Kidney (tissue), 14 donors: ENCODE measurements around the gene HARS1. TPM values are rescaled to one million over a fixed set of nuclear protein-coding genes. Genes with fewer than 3 reads are reported as not detected.

Experiments
- DNase-seq, 5 donors: peaks; one replicate each; pipeline ENCODE4 v3.0.0-alpha.2; 2013 to 2020
- FAIRE-seq: peaks from 2 replicates; lab custom pipeline; 2012; peaks lifted over from hg19 to GRCh38; lab: Jason Lieb, UNC
- H3K27ac ChIP-seq, 2 donors: one replicate each; pipeline ENCODE4 v1.7.0; 2013; ENCODE audit warnings: low read depth in 2 of 2, low read length in 2 of 2, inconsistent platforms in 1 of 2
- H3K27me3 ChIP-seq: one replicate; pipeline ENCODE4 v1.7.1; 2013; ENCODE audit warnings: low read length, inconsistent platforms; ENCODE audit not compliant: control insufficient read depth, insufficient read depth
- H3K36me3 ChIP-seq, 3 donors: one replicate each; pipeline versions ENCODE4 v1.7.0 to v1.7.1; 2013; ENCODE audit warnings: low read length in 3 of 3, control low read depth in 1 of 3, inconsistent platforms in 1 of 3; ENCODE audit not compliant: insufficient read depth in 3 of 3, control insufficient read depth in 2 of 3
- H3K4me1 ChIP-seq, 3 donors: one replicate each; pipeline versions ENCODE4 v1.7.0 to v1.7.1; 2013; ENCODE audit warnings: low read length in 3 of 3, inconsistent platforms in 1 of 3, low read depth in 1 of 3; ENCODE audit not compliant: control insufficient read depth in 2 of 3, insufficient read depth in 2 of 3
- H3K4me3 ChIP-seq, 3 donors: one replicate each; pipeline versions ENCODE4 v1.7.0 to v1.8.1; 2013; ENCODE audit warnings: low read length in 3 of 3, control low read depth in 1 of 3, inconsistent platforms in 1 of 3
- H3K9ac ChIP-seq, 3 donors: one replicate each; pipeline versions ENCODE4 v1.7.0 to v1.7.1; 2013; ENCODE audit warnings: low read length in 3 of 3, control low read depth in 1 of 3, inconsistent platforms in 1 of 3
- H3K9me3 ChIP-seq, 3 donors: one replicate each; pipeline versions ENCODE4 v1.7.0 to v1.7.1; 2013; ENCODE audit warnings: low read length in 3 of 3, control low read depth in 1 of 3, inconsistent platforms in 1 of 3; ENCODE audit not compliant: control insufficient read depth in 2 of 3, insufficient read depth in 1 of 3
- intact Hi-C: fragments of 100-400 bp; cut with DNase I; formaldehyde crosslinking; loops from one replicate; pipeline ENCODE4 v1.11.1; 2022
- polyA plus RNA-seq: library from polyadenylated mRNA; stranded (reverse); fragments of 350-450 nt; fragmentation: Illumina TruSeq; extraction: RNeasy Lipid Tissue Mini Kit (QIAGEN cat#74804); gene quantifications from one replicate; pipeline ENCODE4 v1.2.3, GENCODE V29; 2014; ENCODE audit warnings: low read depth, low replicate concordance; ENCODE audit not compliant: insufficient read depth
- total RNA-seq: library from RNA; stranded (reverse); fragmentation: NEBNext Ultra II Directional; extraction: Animal tissue kit (Norgen Biotek cat#: 25700); gene quantifications from one replicate; pipeline ENCODE4 v1.2.1, GENCODE V29; 2021
- TF ChIP-seq, protein P1 (sequence below): IDR thresholded peaks from 3 replicates; pipeline ENCODE4 v1.5.1; 2012; ENCODE audit warnings: mild to moderate bottlenecking, moderate library complexity, borderline replicate concordance; ENCODE audit not compliant: insufficient read depth; ENCODE audit errors: extremely low read depth
- donor health status: control.
- donor health status: control.
- donor health status: control.
- donor health status: control.
- donor health status: control.
- donor health status: DM: yes; HTN: yes; CAD: no.
- donor health status: Normal renal cell carcinoma (clear cell type).

HARS1 gene
- total and polyA plus RNA-seq, 2 donors from 2014 or later = 48.6 to 52.2 TPM

DNA sequence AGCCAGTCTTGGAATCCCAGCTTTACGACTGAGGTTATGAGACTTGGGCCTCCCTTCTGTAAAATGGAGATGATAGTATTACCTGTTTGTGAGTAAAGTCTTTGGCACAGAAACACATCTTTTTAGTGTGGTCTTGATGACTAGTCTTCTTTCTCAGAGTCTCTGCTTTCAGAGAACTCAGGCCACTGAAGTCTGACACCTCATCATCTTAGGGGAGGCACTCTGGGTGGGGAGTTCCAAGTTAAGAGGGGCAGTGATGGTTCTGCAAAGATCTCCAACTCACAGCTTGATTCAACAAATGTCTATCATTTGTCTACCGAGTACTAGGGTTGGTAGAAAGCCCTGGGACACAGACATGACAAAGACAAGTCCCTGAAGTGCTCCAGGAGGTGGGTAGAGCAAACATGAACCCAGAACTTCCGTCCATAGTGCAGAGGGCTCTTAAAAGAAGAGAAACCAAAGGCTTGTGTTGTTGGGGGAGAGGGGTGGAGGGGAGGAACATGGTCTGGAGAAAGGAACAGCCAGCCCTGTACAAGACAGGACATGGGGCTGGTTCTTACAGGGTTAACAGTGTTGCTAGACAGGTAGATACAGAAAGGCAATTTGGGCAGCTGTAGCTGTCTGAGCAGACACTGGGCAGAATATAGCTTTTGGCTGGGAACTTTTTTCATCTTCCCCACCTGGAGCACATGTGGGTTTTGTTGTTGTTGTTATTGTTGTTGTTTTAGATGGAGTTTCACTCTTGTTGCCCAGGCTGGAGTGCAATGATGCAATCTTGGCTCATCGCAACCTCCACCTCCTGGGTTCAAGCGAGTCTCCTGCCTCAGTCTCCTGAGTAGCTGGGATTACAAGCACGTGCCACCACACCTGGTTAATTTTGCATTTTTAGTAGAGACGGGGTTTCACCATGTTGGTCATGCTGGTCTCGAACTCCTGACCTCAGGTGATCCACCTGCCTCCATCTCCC lies 55.6 kb downstream of the HARS1 start:
- FAIRE-seq (no peak), DNase-seq (no peak)
- TF ChIP-seq, protein P1, sequence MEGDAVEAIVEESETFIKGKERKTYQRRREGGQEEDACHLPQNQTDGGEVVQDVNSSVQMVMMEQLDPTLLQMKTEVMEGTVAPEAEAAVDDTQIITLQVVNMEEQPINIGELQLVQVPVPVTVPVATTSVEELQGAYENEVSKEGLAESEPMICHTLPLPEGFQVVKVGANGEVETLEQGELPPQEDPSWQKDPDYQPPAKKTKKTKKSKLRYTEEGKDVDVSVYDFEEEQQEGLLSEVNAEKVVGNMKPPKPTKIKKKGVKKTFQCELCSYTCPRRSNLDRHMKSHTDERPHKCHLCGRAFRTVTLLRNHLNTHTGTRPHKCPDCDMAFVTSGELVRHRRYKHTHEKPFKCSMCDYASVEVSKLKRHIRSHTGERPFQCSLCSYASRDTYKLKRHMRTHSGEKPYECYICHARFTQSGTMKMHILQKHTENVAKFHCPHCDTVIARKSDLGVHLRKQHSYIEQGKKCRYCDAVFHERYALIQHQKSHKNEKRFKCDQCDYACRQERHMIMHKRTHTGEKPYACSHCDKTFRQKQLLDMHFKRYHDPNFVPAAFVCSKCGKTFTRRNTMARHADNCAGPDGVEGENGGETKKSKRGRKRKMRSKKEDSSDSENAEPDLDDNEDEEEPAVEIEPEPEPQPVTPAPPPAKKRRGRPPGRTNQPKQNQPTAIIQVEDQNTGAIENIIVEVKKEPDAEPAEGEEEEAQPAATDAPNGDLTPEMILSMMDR = no peak

DNA sequence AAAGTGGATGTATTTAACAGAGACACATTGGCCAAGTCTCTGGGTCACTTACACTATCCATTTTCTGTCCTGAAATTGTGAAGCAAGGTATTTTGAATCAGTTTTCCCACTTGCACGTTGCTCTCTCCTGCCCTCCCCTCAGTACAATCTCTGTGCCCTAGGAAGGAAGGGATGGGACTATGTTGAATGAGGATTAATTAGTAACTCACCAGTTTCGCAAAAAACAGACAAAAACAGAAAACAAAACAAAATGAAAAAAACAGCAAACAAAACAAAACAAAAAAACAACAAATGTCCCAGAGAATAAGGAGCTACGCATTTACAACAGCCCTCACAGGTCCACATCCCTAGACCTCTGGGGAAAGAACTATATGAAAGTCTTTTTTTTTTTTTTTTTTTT lies 57.1 kb downstream of the HARS1 start:
- no peak for DNase-seq
- intact Hi-C loops = no loop called here
- H3K4me1 ChIP-seq = peaks cover 0 to 16% (median 0%) of the 10 kb centered on the region in 3 donors

More for the DNA sequence above, 55.6 kb downstream of the HARS1 start:
- H3K4me3 ChIP-seq = no peak overlapping the region
- intact Hi-C loops = no loop called here
- H3K9ac ChIP-seq = no peak overlapping the region
- no peak overlapping the region for H3K27ac ChIP-seq
- no peaks in the 10 kb centered on the region for H3K36me3 ChIP-seq
- peaks cover 7% of the 10 kb centered on the region for H3K27me3 ChIP-seq
- H3K9me3 ChIP-seq = no peaks in the 10 kb centered on the region
- H3K4me1 ChIP-seq = peaks cover 0 to 22% (median 3%) of the 10 kb centered on the region in 3 donors

GRCh38 chr5:140633501-140633900 lies 57.7 kb downstream of the HARS1 start:
- intact Hi-C loops = no loop called here
- peaks cover 7% of the 10 kb centered on the region for H3K27me3 ChIP-seq
- DNase-seq (no peak), FAIRE-seq (no peak)
- H3K36me3 ChIP-seq = no peaks in the 10 kb centered on the region
- TF ChIP-seq, protein P1 = no peak
- peak overlapping the region in 2 of 3 donors; percentile 83 to 88 for H3K4me3 ChIP-seq
- H3K9me3 ChIP-seq = no peaks in the 10 kb centered on the region
- H3K9ac ChIP-seq = peak overlapping the region in 1 of 3 donors; percentile 67
- peaks cover 0 to 16% (median 0%) of the 10 kb centered on the region in 3 donors for H3K4me1 ChIP-seq
- peak overlapping the region in 1 of 2 donors; percentile 30 for H3K27ac ChIP-seq

More for the DNA sequence above, 57.1 kb downstream of the HARS1 start:
- H3K36me3 ChIP-seq = no peaks in the 10 kb centered on the region
- peak overlapping the region in 1 of 2 donors; percentile 23 for H3K27ac ChIP-seq
- peaks cover 7% of the 10 kb centered on the region for H3K27me3 ChIP-seq
- no peak for FAIRE-seq
- TF ChIP-seq, protein P1 = no peak
- H3K9ac ChIP-seq = no peak overlapping the region
- no peak overlapping the region for H3K4me3 ChIP-seq
- H3K9me3 ChIP-seq = no peaks in the 10 kb centered on the region
